SKM-1 treated with dmso at 0.1 percent for 144 hours (cell line): ENCODE results near the gene KCNIP3.

Experiments
- DNase-seq: peaks from one replicate; lab custom pipeline; 2025; ENCODE audit not compliant: unreplicated experiment; lab: John Stamatoyannopoulos, UW

KCNIP3 gene

DNA sequence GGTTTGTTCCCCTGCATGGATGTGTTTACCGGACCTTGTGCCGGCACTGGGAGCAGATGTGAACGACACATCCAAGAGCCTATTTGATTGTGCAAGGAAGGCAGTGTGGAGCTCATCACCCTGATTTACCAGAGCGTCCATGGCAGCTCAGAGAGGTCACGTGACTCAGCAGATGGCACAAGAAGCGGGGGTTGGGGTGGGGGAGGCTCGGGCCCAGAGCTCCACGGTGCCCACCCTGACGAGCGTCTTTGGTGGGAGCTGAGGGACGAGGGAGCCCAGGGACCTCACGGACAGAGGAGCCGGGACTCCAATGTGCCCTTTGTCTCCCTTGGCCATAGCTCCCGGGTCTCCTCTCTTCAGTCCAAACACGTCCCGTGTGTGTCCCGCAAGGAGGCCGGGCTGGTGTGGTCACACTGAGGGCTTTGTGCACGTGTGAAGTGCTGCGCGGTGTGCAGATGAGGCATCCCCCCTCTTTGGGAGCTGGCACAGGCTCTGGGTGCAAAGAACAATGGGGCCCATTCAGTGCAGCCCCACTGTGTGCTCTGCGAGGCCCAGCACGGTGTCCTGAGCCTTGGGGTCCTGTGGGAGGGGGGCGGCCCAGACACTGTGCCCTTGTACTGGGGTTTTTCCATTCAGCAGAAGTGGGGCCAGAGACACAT is 15.5 kb downstream of the KCNIP3 start:
- DNase-seq = no peak

DNA sequence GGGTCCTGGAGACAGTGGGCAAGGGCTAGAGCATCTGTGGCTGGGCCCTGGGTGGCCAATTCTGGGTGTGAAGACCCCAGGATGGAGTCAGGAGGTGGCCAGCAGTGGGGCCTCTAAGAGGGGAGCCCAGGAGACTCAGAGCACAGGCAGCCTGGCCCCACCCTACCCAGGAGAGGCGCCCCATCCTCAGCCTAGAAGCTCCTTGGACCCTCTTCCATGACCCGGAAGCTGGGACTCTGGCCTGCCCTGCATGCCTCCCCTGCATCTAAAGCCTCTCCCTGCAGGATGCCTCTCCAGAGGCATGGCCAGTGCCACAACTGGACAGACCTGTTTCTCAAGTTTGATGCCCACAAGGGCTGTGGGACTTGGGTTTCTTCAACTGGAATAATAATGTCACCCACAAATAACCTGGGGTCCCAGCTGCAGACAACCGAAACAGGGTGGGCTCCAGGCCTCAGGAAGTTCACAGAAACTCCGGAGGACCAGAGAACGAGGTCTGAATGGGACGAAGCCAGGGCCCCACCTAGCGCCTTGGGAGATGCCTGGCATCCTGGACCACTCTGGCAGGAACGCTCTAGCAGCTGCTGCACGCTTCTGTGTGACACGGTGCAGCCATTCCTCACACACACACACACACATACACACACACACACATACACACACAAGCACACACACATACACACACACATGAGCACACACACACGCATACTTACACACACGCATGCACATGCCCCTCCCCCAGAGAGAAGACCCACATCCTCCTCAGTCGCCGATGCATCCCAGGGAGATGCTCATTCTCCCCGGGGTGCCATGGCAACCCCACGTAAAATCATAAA is 16.4 kb downstream of the KCNIP3 start:
- DNase-seq = no peak

DNA sequence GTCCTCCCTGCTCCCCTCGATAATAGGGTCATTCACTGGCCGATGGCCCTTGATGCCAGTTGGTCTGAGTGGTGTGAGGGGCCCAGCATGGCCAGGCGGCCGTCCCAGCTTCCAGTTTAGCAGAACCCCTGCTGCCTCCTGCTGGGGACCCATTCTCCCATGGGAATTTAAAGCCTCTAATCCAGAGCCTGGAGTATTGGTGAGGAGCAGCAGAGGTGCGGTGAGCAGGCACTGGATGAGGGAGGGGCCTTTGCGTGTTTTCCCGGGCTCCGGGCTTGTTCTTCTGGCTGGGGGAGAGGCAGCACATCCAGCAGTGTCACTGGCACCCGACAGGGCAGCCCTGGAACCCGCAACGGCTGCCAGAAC is 17.4 kb downstream of the KCNIP3 start:
- DNase-seq = no peak

DNA sequence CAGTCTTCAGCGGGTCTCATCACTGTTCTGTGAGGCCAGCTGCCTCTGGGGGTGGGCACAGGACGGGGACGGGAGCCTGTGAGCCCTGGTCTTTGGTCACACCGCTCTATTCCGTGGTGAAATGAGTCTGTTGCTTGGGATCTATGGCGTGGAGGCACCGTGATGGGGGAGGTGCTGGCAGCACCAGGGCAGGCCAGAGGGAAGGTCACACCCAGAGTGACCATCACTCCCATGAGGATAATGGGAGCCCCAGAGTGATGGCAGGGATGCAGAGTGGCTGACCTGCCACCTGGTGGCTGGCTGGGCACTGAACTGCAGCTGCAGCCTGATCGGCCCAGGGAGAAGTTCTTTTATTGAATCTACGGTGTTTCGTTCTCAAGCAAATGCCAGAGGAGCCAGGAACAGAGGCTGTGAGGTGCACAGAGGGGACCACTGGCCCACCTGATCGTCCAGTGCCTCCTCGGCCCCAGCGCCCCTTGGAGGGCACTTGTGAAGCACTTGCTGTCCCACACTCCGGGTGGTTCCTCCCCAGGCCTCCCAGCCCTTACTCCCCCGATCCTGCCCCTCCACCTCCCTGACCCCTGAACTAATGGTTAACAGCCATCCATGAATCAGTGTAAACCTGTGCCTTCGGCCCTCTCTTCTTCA is 17.9 kb downstream of the KCNIP3 start:
- DNase-seq = peak; percentile 37

DNA sequence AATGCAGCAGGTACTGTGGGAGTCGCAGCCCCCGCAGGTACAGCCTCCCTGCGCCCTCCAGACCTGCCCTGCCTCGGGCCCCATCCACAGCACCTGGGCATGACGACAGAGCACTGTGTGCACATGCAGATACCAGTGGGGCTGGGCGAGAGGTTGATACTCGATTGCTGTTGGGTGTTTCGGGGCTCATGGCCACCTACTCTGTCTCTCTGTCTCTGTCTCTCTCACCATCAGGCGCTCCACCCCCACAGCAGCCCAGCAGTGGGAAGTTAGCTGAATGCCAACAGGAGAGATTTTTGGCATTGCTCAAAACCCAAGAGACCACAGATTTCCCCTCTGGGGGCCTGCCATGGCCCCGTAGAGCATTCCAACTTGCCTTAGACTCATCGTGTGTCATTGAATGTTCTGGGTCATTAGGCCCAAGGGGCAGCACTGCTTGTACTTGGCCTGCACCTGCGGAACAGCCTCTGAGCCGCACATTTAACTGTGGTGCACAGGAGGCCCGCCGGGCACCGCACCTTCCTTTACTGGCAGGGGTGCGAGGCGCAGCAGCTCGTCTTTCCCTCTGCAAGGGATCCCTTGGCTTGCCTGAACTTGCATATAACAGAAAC is 18.8 kb downstream of the KCNIP3 start:
- no peak for DNase-seq

DNA sequence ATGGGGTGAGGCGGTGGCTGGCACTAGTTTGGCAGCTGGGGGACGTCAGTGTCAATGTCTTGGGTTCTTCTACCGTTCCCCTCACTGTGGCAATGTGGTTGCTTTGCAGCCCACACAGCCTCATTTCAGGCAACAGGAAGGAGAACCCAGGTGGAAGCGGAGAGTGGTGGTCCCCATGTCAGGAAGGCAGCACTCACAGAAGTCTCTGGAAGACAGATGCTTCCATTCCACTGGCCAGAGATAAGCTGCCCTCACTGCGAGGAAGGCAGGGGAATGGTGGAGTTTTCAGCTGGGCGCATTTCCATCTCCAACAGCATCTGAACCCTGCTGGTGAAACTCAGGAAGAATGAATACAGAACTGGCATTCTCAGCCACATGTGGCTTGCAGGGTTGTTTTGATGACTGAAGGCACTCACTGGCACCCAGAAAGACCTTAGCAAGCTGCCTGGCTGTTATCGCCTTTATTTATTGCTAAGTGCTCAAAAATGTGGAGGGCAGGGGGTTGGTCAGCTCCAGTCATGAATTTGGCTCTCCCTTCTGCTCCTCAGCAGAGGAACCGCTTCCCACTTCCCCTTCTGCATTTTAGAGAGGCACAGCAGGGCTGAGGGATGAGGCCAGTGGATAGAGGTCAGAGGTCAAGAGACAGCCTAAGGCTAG is 19.4 kb downstream of the KCNIP3 start:
- DNase-seq = peak; percentile 68

DNA sequence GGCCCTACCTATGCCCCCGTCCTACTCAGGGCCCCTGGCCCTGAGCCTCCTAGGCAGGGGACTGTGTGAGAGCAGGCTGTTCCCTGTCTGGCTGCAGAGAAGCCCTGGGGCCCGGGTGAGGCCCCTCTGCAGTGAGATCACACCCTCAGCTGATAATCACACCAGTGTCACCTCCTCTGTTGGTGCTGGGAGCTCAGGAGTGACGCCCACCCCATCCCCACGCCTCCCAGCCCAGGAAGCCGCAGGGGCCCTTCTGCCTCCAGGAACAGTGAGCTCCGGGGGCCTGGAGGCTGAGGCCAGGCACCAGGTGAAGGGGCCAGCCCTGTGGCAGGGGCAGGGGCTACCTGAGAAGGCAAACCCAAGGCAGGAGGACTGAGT is 20.0 kb downstream of the KCNIP3 start:
- DNase-seq = no peak

DNA sequence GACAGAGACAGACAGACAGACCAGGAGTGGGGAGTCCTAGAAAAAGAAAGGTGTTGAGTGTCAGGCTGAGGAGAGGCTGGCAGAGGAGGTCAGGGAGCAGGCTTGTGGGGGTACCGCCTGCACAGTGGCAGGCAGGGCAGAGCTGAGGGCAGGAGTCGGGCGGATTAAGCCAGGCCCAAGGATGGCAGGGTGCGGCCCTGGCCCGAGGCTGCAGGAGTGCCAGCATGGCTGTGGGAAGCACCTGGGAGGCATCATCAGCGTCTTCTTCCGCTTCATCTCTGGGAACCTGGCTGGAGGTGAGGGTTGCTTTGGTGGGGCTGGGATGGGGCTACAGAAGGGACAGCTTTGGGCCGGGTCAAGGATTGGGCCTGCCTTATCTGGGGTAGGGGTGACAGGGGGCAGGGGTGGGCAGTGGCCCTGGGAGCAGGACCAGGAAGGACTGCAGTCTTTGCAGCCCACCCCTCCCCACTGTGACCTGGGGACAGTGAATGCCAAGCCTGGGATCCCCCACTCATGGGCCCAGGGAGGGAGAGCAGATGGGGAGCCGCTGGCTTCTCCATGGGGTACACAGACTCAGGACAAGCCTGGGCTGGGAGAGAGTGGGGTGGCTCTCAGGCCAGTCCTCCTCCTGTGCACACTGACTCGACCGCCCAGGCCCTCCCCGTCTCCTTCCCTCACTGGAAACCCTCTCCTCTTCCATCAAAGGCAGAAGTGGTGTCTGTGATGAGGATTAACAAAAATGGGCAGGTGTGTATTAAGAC is 20.7 kb downstream of the KCNIP3 start:
- no peak for DNase-seq

DNA sequence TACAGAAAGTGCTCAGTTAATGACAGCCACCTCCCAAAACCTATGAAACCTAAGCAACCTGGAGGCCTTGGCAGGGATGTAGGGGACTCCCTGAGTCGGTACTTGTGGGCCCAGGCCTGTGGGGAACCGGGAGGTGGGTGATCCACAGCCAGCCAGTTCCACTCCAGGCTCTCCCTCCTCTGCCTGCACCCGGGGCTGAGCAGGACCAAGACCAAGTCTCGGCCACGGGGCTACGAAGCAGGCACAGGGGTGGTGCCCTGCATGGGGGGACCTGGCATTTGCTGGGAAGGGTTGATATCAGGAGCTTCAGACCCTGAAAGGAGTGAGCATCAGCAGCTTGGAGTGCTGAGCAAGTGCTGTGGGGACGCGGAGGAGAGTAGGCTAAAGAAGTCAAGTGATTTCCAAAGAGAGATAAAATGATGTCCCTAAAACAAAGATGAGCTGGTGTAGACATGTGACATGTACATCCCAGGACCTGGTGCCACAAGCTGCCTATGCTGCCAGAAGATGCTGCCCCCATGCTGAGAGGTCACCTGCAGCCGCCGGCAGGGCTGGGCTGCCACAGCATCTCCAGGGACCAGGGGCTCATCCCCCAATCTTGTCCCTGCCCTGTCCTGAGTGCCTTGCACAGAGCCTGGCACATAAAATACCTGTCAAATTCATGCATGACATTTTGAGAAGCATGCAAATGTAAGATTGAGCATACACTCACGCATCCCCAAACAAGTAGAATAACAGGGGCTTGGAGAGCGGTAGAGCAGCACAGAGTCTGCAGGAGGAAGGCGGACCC is 21.5 kb downstream of the KCNIP3 start:
- no peak for DNase-seq

DNA sequence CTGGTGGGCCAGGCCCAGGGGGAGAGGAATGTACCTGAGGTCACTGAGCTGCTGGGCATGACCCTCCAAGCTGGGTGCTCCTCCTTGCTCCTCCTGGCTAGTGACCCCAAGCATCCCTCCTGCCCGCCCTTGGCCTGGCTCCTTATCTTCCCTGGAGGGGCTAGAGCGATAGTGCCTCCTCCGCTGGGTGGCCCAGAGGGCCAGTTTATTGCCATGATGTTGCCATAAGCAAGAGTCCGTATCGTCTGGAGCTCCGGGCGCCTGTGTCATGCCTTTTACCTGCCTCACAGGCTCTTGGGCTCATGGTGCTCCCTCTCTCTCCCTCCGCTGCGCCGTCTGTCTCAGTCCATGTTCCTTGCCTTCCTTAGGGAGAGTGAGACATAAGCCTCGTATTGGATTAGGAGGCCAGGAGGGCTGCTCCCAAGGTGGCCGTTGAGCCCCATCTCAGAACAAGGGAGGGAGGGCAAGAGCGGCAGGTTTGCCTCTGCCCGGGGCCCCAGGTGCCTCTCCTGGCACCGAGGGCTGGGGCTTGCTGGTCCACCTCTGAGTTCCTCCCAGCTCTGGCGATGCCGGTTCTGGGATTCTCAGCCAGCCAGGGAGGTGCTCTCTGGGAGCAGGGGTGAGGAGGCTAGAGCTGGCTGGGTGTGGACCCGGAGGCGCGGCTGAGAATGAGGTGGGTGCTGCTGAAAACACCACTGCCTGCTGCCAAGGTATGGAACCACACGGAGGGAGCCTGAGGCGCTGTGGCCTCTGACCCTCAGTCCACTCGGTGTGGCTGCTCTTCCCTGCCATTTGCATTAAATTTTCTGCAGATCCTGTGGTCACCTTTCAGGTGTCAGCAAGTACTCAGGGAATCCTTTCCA is 22.6 kb downstream of the KCNIP3 start:
- DNase-seq = no peak

DNA sequence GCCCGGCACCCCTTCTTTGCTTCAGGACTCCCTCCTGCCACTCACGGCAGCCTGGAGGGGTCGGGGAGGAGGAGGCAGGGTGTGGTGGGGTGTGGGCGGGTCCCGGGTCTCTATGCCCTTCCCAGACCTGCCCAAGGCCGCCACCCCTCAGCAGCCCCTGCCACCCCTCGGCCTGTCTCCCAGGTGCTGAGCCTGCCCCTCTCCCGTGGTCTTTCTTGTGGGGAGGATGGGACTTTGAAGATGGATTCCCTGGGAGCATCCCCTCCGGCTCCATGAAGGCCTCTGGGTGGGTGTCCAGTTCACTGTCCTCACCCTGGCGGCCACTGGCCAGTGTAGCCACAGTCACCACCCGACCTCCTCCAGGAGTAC is 23.2 kb downstream of the KCNIP3 start:
- no peak for DNase-seq

DNA sequence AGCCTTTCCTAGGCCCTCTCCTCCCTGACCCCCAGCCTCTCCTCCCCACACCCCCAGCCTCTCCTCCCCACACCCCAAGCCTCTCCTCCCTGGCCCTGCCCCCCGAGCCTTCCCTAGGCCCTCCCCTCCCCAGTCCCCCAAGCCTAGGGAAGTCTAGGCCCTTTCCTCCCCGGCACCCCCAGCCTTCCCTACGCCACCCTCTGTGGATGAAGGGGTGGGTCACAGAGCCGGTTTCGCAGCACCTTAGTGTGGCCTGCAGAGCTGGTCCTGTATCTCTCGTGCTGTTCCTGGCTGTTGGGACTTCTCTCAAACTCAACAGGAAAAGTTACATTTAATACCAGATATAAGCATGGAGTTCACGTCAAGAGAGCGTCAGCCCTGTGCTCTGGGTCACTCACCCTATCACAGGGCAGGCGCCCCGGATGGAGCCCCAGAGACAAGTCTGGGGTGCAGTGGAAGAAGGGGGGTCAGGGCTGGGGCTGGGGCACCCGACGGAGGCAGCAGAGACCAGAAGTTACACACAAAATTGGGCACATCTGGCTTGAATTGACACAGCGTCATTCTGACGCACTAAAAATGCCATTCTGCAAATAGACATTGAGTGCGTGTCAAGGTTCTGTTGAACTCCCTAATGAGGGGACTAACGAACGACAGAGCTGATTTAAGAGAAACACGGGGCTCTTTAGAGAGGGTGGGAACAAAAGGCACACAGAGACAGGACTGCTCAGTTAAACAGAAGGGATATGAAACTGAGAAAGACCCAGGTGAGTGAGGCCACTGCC is 24.0 kb downstream of the KCNIP3 start:
- no peak for DNase-seq

DNA sequence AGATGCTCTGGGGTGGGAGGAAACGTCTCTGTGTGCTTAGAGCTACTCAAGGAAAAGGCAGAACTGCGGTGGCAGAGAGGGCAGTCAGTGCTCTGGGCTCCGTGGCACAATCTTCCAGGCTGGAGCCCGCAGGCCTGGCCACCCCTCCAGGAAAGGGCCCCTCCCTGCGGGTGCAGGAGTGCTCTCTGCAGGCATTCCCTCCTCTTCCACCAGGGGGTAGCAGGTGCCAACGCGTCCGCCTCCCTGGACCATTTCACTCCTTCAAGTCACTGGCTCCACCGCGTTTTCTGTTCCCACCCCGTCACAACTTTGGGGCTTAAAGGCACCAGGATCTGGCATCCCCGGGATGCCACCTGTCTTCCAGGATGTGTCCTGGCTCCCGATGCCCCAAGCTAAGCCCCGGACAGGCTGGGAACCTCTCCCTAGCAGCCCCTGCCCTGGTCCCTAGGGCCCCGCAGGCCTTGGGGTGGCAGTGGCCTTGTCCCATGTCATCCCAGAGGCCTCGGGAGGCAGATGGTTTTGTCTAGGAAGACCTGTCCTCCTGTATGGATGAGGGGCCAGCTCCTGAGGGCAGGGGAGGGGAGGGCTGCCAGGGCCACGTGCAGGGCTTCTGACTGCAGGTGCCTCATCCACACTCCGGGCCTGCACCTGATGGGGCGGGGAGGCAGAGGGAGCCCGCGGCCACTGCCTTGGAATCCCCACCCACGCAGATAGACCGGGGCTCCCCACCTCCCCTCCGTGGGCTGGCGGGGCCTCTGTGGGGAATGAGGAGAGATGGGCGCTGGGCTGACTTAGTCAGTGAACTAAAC is 26.4 kb downstream of the KCNIP3 start:
- DNase-seq = no peak

DNA sequence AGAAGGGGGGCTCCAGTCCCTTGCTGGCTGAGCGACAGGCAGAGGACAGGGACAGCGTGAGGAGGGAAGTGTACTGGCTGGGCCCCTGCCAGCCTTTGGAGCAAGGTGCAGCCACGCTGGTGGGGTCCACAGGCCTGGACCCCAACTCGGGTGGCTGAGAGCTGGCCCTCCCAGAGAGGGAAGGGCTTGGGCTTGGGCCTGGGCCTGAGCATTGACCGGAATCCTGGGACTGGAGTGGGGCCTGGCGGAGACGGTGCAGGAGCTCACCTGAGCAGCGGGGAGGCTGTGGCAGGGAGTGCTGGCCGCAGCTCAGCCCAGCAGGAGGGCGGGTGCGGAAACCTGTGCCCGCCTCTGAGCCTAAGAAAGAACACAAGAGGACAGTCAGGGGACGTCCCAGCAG is 27.9 kb downstream of the KCNIP3 start:
- DNase-seq = no peak

DNA sequence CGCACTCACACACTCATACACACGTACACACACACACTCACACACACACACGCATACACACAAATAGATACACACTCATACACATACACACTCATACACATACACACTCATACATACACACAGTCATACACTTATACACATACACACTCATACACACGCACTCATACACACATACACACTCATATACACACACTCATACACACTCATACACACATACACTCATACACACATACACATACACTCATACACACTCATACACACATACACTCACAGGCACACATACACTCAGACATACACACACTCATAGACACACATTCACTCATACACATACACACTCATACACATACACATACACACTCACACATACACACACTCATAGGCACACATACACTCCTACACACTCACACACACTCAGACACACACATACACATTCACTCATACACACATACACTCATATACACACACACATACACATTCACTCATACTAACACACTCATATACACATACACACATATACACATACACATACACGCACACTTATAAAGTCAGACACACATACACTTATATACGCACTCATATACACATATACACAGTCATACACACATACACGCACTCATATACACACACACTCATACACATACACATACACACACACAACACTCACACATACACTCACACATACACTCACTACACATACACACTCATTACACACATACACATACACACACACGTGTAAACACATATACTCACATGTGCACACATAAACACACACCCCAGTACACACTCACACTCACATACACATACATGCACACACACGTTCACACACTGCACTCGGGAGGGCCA is 28.7 kb downstream of the KCNIP3 start:
- no peak for DNase-seq

DNA sequence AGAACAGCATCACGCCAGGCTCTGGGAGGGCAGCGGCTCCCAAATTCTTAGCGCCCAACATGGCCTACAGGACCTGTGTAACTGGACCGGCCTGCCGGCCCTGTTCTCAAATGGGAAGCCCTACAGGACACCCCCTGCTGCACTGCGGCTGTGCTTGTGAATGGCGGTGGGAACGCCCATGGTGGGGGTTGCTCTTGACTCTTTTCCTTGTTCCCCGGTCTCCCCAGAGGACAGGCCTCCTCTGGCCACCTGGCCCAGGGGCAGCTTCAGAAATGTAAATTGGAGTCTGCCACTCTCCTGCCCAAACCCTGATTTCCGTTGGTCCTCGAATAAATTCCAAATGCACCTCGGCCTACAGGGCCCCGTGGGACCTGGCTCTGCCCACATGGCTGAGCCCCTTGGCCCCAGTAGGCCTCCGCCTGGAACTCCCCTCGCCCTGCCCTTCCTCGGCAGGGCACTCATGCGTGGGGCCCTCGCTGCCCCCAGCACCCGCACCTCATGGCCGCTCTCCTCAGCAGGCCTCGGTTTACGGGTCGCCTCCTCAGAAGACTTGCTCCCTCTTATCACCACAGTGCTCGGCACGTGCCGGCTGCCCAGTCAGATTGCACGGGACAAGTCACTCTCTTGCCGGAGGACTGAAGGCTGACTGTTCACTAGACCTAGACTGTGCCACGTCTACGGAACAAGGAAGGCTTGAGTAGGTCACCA is 29.4 kb downstream of the KCNIP3 start:
- DNase-seq = no peak
